Breast epithelium (tissue), 3 donors: ENCODE data around the gene LAIR2.

ENCODE experiments used
- POLR2A ChIP-seq: fragments of 450-650 bp; IDR thresholded peaks from one replicate; pipeline ENCODE4 v1.6.1; 2016; ENCODE audit warnings: antibody characterized with exemption, mild to moderate bottlenecking, moderate library complexity
- TF ChIP-seq, protein P1 (sequence below), 3 donors: fragments of 450-650 bp; IDR thresholded peaks; one replicate each; pipeline ENCODE4 v1.5.1; 2016 to 2017; ENCODE audit warnings: antibody characterized with exemption in 3 of 3, mild to moderate bottlenecking in 3 of 3, moderate library complexity in 3 of 3

DNA sequence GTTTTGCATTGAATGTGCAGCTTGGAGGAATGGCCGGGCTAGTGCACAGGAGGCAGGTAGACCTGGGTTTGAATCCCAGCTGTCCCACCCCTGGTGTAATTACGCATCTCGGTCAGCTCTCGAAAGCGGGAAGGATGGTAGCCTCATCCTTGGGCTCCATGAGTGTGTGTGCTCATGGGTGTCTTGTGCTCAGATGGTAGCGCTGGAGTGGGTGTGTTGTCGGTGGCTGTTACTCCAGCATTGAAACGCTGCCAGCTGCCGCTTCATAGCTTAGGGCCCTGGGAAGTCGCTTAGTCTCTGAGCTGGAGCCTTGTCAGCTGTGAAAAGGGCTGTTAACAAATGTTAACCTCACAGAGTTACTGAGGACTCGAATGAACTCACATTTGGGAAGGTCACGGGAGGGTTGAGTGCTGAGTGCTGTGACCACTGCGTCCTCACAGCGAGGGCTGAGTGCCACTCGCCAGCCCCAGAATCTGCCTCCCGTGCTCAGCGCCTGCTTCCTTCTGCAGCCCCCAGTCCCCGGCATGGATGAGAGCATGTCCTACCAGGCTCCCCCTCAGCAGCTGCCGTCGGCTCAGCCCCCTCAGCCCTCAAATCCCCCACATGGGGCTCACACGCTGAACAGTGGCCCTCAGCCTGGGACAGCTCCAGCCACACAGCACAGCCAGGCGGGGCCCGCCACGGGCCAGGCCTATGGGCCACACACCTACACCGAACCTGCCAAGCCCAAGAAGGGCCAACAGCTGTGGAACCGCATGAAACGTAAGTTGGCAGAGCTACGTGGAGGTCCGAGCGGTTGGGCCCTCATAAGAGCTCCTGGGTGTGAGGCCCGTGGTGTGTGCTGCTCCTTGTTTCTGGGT lies 48.5 kb upstream of the LAIR2 start:
- TF ChIP-seq, protein P1, sequence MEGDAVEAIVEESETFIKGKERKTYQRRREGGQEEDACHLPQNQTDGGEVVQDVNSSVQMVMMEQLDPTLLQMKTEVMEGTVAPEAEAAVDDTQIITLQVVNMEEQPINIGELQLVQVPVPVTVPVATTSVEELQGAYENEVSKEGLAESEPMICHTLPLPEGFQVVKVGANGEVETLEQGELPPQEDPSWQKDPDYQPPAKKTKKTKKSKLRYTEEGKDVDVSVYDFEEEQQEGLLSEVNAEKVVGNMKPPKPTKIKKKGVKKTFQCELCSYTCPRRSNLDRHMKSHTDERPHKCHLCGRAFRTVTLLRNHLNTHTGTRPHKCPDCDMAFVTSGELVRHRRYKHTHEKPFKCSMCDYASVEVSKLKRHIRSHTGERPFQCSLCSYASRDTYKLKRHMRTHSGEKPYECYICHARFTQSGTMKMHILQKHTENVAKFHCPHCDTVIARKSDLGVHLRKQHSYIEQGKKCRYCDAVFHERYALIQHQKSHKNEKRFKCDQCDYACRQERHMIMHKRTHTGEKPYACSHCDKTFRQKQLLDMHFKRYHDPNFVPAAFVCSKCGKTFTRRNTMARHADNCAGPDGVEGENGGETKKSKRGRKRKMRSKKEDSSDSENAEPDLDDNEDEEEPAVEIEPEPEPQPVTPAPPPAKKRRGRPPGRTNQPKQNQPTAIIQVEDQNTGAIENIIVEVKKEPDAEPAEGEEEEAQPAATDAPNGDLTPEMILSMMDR (IDR thresholded peaks at IDR 0.05) = no peak
- no peak for TF ChIP-seq POLR2A
